Activated naive CD8-positive, alpha-beta T cell (primary cell): ENCODE data around the gene PUM1.

Experiments
- H3K27ac Mint-ChIP-seq: one replicate; pipeline ENCODE4 v1.8.0; 2021; ENCODE audit warnings: mixed read lengths
- H3K27me3 Mint-ChIP-seq: one replicate; pipeline ENCODE4 v1.8.0; 2021; ENCODE audit warnings: mixed read lengths
- H3K36me3 Mint-ChIP-seq: one replicate; pipeline ENCODE4 v1.8.0; 2021; ENCODE audit warnings: mixed read lengths
- H3K4me1 Mint-ChIP-seq: one replicate; pipeline ENCODE4 v1.8.0; 2021; ENCODE audit warnings: low read depth, mixed read lengths
- H3K4me3 Mint-ChIP-seq: one replicate; pipeline ENCODE4 v1.8.0; 2021; ENCODE audit warnings: mild to moderate bottlenecking, mixed read lengths
- H3K9me3 Mint-ChIP-seq: one replicate; pipeline ENCODE4 v1.8.0; 2021; ENCODE audit warnings: low read depth, mixed read lengths

PUM1 gene

GRCh38 chr1:31000301-31000700 is 65.2 kb downstream of the PUM1 start:
- Mint-ChIP-seq H3K4me1 (peaks cover 64% of the 10 kb centered on the region), H3K36me3 (peaks cover 11% of the 10 kb centered on the region), H3K9me3 (no peaks in the 10 kb centered on the region), H3K4me3 (no peak overlapping the region), H3K27ac (no peak overlapping the region), H3K27me3 (no peaks in the 10 kb centered on the region)

GRCh38 chr1:30998887-30999286 is 66.6 kb downstream of the PUM1 start:
- H3K4me1 Mint-ChIP-seq = peaks cover 64% of the 10 kb centered on the region
- H3K27me3 Mint-ChIP-seq = no peaks in the 10 kb centered on the region
- H3K4me3 Mint-ChIP-seq = no peak overlapping the region

GRCh38 chr1:30998171-30998570 is 67.3 kb downstream of the PUM1 start:
- no peaks in the 10 kb centered on the region for H3K27me3 Mint-ChIP-seq
- H3K27ac Mint-ChIP-seq = peak overlapping the region; percentile 34
- H3K9me3 Mint-ChIP-seq = no peaks in the 10 kb centered on the region
- peaks cover 13% of the 10 kb centered on the region for H3K36me3 Mint-ChIP-seq
- no peak overlapping the region for H3K4me3 Mint-ChIP-seq
- peaks cover 62% of the 10 kb centered on the region for H3K4me1 Mint-ChIP-seq

More at GRCh38 chr1:30998887-30999286, 66.6 kb downstream of the PUM1 start:
- no peaks in the 10 kb centered on the region for H3K9me3 Mint-ChIP-seq
- peak overlapping the region; percentile 7 for H3K27ac Mint-ChIP-seq
- H3K36me3 Mint-ChIP-seq = peaks cover 13% of the 10 kb centered on the region

GRCh38 chr1:30997463-30998057 is 68.0 kb downstream of the PUM1 start:
- no peak overlapping the region for H3K4me3 Mint-ChIP-seq
- H3K27ac Mint-ChIP-seq = peak overlapping the region; percentile 10
- no peaks in the 10 kb centered on the region for H3K27me3 Mint-ChIP-seq
- H3K4me1 Mint-ChIP-seq = peaks cover 63% of the 10 kb centered on the region
- no peaks in the 10 kb centered on the region for H3K9me3 Mint-ChIP-seq
- peaks cover 13% of the 10 kb centered on the region for H3K36me3 Mint-ChIP-seq

- Mint-ChIP-seq H3K4me1 (peaks cover 63% of the 10 kb centered on the region), H3K27ac (no peak overlapping the region), H3K4me3 (no peak overlapping the region), H3K36me3 (peaks cover 17% of the 10 kb centered on the region), H3K9me3 (no peaks in the 10 kb centered on the region), H3K27me3 (no peaks in the 10 kb centered on the region)
Measured at GRCh38 chr1:30995990-30996612, 69.4 kb downstream of the PUM1 start.

- H3K4me1 Mint-ChIP-seq = peaks cover 73% of the 10 kb centered on the region
- no peaks in the 10 kb centered on the region for H3K9me3 Mint-ChIP-seq
- peaks cover 33% of the 10 kb centered on the region for H3K36me3 Mint-ChIP-seq
- H3K27ac Mint-ChIP-seq = no peak overlapping the region
- H3K27me3 Mint-ChIP-seq = no peaks in the 10 kb centered on the region
- no peak overlapping the region for H3K4me3 Mint-ChIP-seq
Measured at GRCh38 chr1:30991862-30992606, 73.5 kb downstream of the PUM1 start.

- Mint-ChIP-seq H3K27ac (no peak overlapping the region), H3K9me3 (no peaks in the 10 kb centered on the region), H3K27me3 (no peaks in the 10 kb centered on the region), H3K4me1 (peaks cover 72% of the 10 kb centered on the region), H3K4me3 (no peak overlapping the region), H3K36me3 (peaks cover 29% of the 10 kb centered on the region)
Measured at GRCh38 chr1:30990591-30990990, 74.9 kb downstream of the PUM1 start.

GRCh38 chr1:30988045-30988444 is 77.5 kb downstream of the PUM1 start:
- H3K9me3 Mint-ChIP-seq = no peaks in the 10 kb centered on the region
- H3K27ac Mint-ChIP-seq = no peak overlapping the region
- H3K27me3 Mint-ChIP-seq = no peaks in the 10 kb centered on the region
- H3K4me1 Mint-ChIP-seq = peaks cover 76% of the 10 kb centered on the region
- peaks cover 21% of the 10 kb centered on the region for H3K36me3 Mint-ChIP-seq
- no peak overlapping the region for H3K4me3 Mint-ChIP-seq

- Mint-ChIP-seq H3K9me3 (no peaks in the 10 kb centered on the region), H3K36me3 (peaks cover 19% of the 10 kb centered on the region), H3K27ac (no peak overlapping the region), H3K4me3 (no peak overlapping the region), H3K27me3 (no peaks in the 10 kb centered on the region), H3K4me1 (peaks cover 71% of the 10 kb centered on the region)
Measured at GRCh38 chr1:30986755-30987154, 78.8 kb downstream of the PUM1 start.

- Mint-ChIP-seq H3K4me1 (peaks cover 59% of the 10 kb centered on the region), H3K27ac (no peak overlapping the region), H3K9me3 (no peaks in the 10 kb centered on the region), H3K27me3 (no peaks in the 10 kb centered on the region), H3K4me3 (no peak overlapping the region), H3K36me3 (peaks cover 8% of the 10 kb centered on the region)
Measured at GRCh38 chr1:30984991-30985503, 80.5 kb downstream of the PUM1 start.

- Mint-ChIP-seq H3K9me3 (no peaks in the 10 kb centered on the region), H3K4me3 (no peak overlapping the region), H3K27me3 (no peaks in the 10 kb centered on the region), H3K36me3 (peaks cover 10% of the 10 kb centered on the region), H3K27ac (peak overlapping the region; percentile 22), H3K4me1 (peaks cover 57% of the 10 kb centered on the region)
Measured at GRCh38 chr1:30984165-30984889, 81.2 kb downstream of the PUM1 start.

GRCh38 chr1:30982937-30983336 is 82.6 kb downstream of the PUM1 start:
- no peaks in the 10 kb centered on the region for H3K9me3 Mint-ChIP-seq
- H3K27ac Mint-ChIP-seq = peak overlapping the region; percentile 16
- H3K4me3 Mint-ChIP-seq = no peak overlapping the region
- peaks cover 9% of the 10 kb centered on the region for H3K36me3 Mint-ChIP-seq
- peaks cover 58% of the 10 kb centered on the region for H3K4me1 Mint-ChIP-seq
- H3K27me3 Mint-ChIP-seq = no peaks in the 10 kb centered on the region

- Mint-ChIP-seq H3K36me3 (peaks cover 11% of the 10 kb centered on the region), H3K9me3 (no peaks in the 10 kb centered on the region), H3K27ac (peak overlapping the region; percentile 16), H3K4me3 (no peak overlapping the region), H3K27me3 (no peaks in the 10 kb centered on the region), H3K4me1 (peaks cover 62% of the 10 kb centered on the region)
Measured at GRCh38 chr1:30982431-30982830, 83.1 kb downstream of the PUM1 start.

GRCh38 chr1:30981172-30981571 is 84.3 kb downstream of the PUM1 start:
- peaks cover 65% of the 10 kb centered on the region for H3K4me1 Mint-ChIP-seq
- peak overlapping the region; percentile 38 for H3K27ac Mint-ChIP-seq
- H3K4me3 Mint-ChIP-seq = no peak overlapping the region
- peaks cover 11% of the 10 kb centered on the region for H3K36me3 Mint-ChIP-seq
- H3K9me3 Mint-ChIP-seq = no peaks in the 10 kb centered on the region
- H3K27me3 Mint-ChIP-seq = no peaks in the 10 kb centered on the region

- H3K4me1 Mint-ChIP-seq = peaks cover 42% of the 10 kb centered on the region
- no peak overlapping the region for H3K4me3 Mint-ChIP-seq
- no peaks in the 10 kb centered on the region for H3K9me3 Mint-ChIP-seq
- no peaks in the 10 kb centered on the region for H3K27me3 Mint-ChIP-seq
- peak overlapping the region; percentile 75 for H3K27ac Mint-ChIP-seq
- peaks cover 11% of the 10 kb centered on the region for H3K36me3 Mint-ChIP-seq
Measured at GRCh38 chr1:30977511-30977910, 88.0 kb downstream of the PUM1 start.
